ENCODE measurements around the gene ADAMTSL1. TPM values are rescaled to one million over a fixed set of nuclear protein-coding genes. Genes with fewer than 3 reads are reported as not detected.

Gene ADAMTSL1, protein sequence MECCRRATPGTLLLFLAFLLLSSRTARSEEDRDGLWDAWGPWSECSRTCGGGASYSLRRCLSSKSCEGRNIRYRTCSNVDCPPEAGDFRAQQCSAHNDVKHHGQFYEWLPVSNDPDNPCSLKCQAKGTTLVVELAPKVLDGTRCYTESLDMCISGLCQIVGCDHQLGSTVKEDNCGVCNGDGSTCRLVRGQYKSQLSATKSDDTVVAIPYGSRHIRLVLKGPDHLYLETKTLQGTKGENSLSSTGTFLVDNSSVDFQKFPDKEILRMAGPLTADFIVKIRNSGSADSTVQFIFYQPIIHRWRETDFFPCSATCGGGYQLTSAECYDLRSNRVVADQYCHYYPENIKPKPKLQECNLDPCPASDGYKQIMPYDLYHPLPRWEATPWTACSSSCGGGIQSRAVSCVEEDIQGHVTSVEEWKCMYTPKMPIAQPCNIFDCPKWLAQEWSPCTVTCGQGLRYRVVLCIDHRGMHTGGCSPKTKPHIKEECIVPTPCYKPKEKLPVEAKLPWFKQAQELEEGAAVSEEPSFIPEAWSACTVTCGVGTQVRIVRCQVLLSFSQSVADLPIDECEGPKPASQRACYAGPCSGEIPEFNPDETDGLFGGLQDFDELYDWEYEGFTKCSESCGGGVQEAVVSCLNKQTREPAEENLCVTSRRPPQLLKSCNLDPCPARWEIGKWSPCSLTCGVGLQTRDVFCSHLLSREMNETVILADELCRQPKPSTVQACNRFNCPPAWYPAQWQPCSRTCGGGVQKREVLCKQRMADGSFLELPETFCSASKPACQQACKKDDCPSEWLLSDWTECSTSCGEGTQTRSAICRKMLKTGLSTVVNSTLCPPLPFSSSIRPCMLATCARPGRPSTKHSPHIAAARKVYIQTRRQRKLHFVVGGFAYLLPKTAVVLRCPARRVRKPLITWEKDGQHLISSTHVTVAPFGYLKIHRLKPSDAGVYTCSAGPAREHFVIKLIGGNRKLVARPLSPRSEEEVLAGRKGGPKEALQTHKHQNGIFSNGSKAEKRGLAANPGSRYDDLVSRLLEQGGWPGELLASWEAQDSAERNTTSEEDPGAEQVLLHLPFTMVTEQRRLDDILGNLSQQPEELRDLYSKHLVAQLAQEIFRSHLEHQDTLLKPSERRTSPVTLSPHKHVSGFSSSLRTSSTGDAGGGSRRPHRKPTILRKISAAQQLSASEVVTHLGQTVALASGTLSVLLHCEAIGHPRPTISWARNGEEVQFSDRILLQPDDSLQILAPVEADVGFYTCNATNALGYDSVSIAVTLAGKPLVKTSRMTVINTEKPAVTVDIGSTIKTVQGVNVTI (N-terminal part only)
- 43.1 and 63.9 TPM in 2 replicates for total RNA-seq

DNA sequence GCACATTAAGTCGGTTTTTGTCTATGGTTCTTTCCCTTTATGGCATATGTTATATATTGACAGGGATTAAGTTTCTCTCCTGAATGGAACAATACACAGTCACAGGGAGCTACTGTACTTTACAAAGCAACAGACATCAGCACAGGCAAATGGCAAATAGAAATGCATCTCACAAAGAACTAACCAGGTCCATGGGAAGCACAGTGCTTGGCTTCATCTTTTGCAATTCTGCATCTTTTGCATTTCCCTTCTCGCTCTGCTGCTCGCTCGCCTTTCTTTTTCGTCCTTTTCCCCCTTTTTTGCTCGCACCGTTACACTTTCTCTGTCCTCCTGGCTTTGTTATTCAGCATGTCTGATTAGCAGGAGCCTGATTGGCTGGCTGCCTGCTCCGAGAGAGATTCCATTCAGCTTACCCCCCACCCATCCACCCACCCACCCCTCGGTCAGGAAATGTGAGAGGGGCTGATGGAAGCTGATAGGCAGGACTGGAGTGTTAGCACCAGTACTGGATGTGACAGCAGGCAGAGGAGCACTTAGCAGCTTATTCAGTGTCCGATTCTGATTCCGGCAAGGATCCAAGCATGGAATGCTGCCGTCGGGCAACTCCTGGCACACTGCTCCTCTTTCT is at the start of gene ADAMTSL1:
Gene ADAMTSL1, plus strand, starts transcription at position 502 of the 628 bp plus-strand sequence. Its CDS starts 80 bp downstream, at position 582.

Small RNA genes lying within 50 kb of the gene (small RNA-seq; reads per million reads assigned to genes)
- gene MIR3152, result 0.11 reads per million

All from vein endothelial cell (primary cell).